GM19099 (cell line): ENCODE data around the gene PXMP2.
A peak's percentile ranks its signal among the peaks of the same experiment; 100 is the strongest.

ENCODE experiments used
- POLR2A ChIP-seq: IDR thresholded peaks from 3 replicates; pipeline ENCODE4 v1.6.1; 2011; ENCODE audit warnings: low read depth; ENCODE audit not compliant: insufficient read length; ENCODE audit errors: extremely low read depth

PXMP2 gene

GRCh38 chr12:132687211-132688164 is at the start of gene PXMP2, which contains the start of gene POLE:
TSS of gene PXMP2 (plus strand) at chr12:132687587. CDS start at chr12:132687671, 84 bp downstream.
TSS of gene POLE (minus strand) at chr12:132687342. CDS start at chr12:132687315, 27 bp downstream.
- TF ChIP-seq POLR2A = peak; percentile 76

- TF ChIP-seq POLR2A = no peak
These were observed 49.6 kb upstream of the PXMP2 start for GRCh38 chr12:132637811-132638210.

GRCh38 chr12:132638541-132639408 is 48.6 kb upstream of the PXMP2 start:
- TF ChIP-seq POLR2A = no peak

- no peak for TF ChIP-seq POLR2A
These were observed 47.3 kb upstream of the PXMP2 start for GRCh38 chr12:132639956-132640520.

- TF ChIP-seq POLR2A = no peak
These were observed 46.5 kb upstream of the PXMP2 start for GRCh38 chr12:132640936-132641335.

- TF ChIP-seq POLR2A = no peak
These were observed 45.4 kb upstream of the PXMP2 start for GRCh38 chr12:132641811-132642650.

- TF ChIP-seq POLR2A = no peak
These were observed 44.2 kb upstream of the PXMP2 start for GRCh38 chr12:132642846-132643835.

- no peak for TF ChIP-seq POLR2A
These were observed 40.5 kb upstream of the PXMP2 start for GRCh38 chr12:132646850-132647249.

GRCh38 chr12:132647858-132648257 is 39.5 kb upstream of the PXMP2 start:
- TF ChIP-seq POLR2A = no peak

GRCh38 chr12:132648616-132649225 is 38.7 kb upstream of the PXMP2 start:
- no peak for TF ChIP-seq POLR2A

GRCh38 chr12:132649226-132649945 is 38.0 kb upstream of the PXMP2 start:
- TF ChIP-seq POLR2A = no peak

- no peak for TF ChIP-seq POLR2A
These were observed 35.8 kb upstream of the PXMP2 start for GRCh38 chr12:132651444-132652100.
